HG03520 (cell line): Measurements from ENCODE around the gene CACNA1D.
"Not testable (repeated sequence)": the region's sequence is repeated elsewhere in the genome, so short reads cannot be mapped to it uniquely, and the experiment has no call there.

Experiments
- ATAC-seq: cut with Tn5 transposase; IDR thresholded peaks from one replicate; pipeline ENCODE4 v1.9.1; 2021; ENCODE audit warnings: mild to moderate bottlenecking, moderate library complexity; ENCODE audit not compliant: unreplicated experiment

The CACNA1D gene

GRCh38 chr3:53493963-53494791 is at the start of gene CACNA1D:
CACNA1D (plus strand) TSS chr3:53494611; CDS start chr3:53495167, 556 bp downstream.
- ATAC-seq, result no peak

DNA sequence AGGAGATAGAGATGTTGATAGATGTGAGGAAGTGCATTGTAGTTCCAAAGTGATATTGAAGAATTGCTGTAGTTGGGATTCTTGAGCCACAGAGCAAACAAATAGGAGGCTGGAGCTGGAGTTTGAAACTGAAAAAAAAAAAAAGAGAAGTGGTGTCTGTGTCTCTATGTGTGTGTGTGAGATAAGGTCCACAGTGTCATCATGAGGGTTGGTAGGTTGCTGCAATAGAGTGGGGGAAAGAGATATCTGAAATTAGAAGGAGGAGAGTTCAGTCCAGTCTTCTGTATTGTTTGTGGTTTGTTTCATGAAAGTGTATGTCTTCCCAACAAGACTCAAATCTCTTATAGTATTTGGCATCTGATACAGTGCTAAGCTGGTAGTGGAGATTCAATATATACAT is 37.3 kb upstream of the CACNA1D start:
- no peak for ATAC-seq

- ATAC-seq, result no peak
Observed at GRCh38 chr3:53460326-53460725, 34.1 kb upstream of the CACNA1D start.

DNA sequence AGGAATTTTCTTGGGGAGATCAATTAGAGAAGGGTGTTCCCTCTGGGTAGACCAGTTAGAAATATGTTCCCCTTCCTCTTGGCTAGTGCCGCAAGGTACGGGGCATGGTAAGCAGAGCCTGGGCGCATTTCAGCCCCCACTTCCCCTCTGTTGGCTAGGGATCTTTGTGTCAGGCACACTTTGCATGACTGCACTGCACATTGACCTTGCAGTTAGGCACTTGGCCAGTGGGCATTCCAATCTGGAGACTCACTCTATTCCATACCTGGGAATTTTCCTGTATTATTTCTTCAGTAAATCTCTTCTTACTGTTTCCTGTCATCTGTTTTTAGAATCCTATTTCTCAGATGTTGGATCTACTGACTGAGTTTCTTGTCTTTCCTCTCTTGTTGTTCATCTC is 30.0 kb upstream of the CACNA1D start:
- no peak for ATAC-seq

DNA sequence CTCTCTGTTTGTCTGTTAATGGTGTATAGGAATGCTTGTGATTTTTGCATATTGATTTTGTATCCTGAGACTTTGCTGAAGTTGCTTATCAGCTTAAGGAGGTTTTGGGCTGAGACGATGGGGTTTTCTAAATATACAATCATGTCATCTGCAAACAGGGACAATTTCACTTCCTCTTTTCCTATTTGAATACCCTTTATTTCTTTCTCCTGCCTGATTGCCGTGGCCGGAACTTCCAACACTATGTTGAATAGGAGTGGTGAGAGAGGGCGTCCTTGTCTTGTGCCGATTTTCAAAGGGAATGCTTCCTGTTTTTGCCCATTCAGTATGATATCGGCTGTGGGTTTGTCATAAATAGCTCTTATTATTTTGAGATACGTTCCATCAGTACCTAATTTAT is 24.7 kb upstream of the CACNA1D start:
- ATAC-seq, result not testable (repeated sequence)

- no peak for ATAC-seq
Observed at GRCh38 chr3:53473422-53473821, 21.0 kb upstream of the CACNA1D start.

- ATAC-seq, result not testable (repeated sequence)
Observed at GRCh38 chr3:53476372-53476771, 18.0 kb upstream of the CACNA1D start.

GRCh38 chr3:53477689-53478088 is 16.7 kb upstream of the CACNA1D start:
- ATAC-seq, result not testable (repeated sequence)

DNA sequence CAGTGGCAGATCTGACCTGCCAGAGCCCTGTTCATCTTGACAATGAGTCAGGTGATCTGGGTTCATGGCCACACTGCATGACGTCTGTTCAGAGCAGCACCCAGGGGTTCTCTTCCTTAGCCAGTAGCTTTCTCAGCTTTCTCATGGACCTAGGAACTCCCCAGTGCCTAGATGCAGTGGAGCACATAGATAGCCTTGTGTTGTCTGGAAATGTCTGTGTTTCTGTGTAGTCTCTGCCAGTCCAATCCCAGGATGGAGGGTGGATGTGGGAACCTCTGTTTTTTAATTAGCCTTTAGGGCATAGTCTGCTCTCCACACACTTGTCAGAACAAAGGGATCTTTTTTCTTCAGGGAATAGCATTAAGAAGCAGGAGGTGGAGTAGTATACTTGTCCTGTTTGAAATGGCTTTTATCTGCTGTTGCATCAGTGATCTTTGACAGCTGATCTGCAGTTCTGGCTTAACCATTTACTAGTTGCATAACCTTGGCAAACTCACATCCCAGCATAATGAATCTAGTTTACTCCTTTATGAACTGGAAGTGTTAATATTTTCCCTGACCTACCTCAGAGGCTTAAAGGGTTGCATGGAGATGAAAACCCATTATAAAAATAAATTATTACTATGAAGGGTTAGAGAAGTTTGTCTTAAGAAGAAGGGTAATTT is 16.1 kb upstream of the CACNA1D start:
- no peak for ATAC-seq

- no peak for ATAC-seq
Observed at GRCh38 chr3:53478921-53479664, 15.3 kb upstream of the CACNA1D start.

GRCh38 chr3:53482227-53482626 is 12.2 kb upstream of the CACNA1D start:
- no peak for ATAC-seq

DNA sequence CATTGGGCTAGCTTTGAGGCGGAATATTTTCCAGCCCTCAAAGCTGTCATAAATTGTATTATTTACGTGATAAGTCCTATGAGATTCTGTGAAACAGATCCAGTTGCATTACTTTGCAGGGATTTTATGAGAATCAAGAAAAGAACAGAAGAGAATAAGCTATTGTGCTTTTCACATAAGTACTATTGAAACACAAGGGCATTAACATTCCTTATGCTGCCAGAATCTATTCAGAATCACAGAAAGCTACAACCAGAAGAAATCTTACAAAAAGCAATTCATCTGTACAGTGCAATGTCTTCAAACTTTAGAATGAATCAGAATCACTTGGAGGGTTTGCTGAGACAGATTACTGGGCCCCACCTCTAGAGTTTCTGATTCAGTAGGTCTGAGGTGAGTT is 10.6 kb upstream of the CACNA1D start:
- no peak for ATAC-seq

DNA sequence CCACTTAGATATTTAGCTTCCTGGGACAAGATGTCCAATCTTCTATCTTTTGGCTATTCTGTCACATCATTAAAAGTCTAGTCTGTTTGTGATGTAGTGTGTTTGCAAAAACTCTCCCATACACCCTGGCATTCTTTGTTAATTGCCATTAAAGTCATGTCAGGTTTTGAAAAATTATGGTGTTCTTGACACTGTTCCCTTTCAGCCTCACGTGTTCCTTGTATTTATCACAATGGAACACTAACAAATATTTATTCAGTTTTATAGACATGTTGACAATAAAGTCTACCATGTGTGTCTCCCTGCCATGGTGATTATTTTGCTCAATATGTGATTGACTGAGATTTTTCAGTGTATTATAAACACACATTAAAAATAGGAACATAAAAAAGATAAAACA is 9.4 kb upstream of the CACNA1D start:
- no peak for ATAC-seq

DNA sequence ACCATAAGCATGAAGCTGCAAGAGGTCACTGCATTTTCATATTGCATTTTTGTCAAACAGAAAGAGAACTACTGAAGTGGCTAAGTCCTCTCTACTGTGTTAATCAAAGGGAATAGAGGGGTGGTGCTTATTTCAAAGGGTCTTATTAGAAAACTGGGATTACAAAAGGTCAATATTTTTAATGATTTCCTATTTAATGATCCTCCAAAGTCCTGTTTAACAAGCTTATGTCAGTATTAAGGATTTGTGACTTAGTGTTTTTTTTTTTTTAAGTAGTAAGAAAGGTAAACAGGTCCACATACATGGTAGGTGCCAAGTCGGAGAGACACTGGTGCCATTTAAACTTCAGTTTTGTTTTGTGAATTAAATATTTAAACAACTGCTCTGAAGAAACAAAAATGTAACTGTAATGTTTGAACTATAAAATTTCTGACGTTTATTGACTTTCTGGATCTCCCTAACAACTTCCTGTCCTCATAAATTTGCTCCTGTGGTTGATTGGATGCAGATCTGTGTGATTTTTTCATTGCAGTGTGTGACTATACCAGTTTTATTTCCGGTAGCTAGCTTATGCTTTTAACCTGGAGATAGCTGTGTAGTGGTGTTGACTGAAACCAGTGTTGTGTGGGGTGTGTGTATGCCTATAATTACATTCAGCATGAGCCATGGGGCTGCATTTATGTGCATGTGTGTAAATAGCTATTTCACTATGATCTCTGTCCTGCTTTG is 8.6 kb upstream of the CACNA1D start:
- ATAC-seq, result no peak

DNA sequence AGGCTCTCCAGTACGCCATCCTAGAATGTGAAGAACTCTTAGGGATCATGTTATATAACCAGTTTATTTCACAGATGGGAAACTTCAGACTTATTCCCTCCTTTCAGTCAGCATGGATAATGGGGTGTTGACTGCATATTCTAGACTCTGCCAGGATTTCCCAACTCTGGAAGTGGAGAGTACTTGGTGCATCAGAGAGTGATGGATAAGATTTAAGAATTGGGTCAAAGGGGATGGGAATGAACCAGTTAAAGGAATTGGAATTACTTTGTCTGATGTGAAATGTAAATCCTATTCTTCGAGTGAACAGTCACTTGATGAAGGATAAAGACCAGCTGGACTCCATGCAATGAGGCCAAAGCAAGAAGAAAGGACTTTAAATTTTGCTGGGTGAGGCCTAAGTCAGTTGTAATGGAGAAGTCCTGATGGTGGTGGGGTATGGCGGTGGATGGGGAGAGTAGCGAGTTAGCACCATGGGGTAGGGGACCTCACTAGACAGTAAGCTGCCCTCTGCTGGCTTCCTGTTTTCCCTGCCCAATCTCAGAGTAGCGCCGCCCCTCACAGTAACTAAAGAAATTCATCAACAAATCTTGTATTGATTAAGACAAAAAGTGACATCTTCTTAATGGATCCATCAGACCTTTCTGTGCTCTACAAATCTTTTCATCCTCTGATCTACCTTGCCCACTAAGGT is 7.3 kb upstream of the CACNA1D start:
- ATAC-seq, result no peak

DNA sequence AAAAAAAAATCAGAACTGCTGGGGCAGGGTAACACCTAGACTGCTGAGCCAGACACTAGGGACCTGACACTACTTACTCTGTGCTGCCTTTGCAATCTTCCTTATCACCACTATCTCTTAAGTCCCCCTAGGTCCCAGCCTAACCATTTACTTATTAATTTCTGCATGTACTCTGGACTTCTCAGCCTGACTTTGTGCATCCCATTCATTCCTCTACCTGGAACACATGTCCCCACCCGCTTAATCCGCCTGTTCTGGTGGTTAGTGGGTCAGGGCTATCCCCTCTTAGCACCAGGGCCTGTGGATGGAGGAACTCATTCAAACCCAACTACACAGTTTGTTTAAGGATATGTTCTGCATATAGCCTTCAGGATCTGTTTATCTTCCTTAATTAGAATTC is 5.0 kb upstream of the CACNA1D start:
- ATAC-seq, result no peak

- ATAC-seq, result no peak
Observed at GRCh38 chr3:53489787-53490458, 4.5 kb upstream of the CACNA1D start.

DNA sequence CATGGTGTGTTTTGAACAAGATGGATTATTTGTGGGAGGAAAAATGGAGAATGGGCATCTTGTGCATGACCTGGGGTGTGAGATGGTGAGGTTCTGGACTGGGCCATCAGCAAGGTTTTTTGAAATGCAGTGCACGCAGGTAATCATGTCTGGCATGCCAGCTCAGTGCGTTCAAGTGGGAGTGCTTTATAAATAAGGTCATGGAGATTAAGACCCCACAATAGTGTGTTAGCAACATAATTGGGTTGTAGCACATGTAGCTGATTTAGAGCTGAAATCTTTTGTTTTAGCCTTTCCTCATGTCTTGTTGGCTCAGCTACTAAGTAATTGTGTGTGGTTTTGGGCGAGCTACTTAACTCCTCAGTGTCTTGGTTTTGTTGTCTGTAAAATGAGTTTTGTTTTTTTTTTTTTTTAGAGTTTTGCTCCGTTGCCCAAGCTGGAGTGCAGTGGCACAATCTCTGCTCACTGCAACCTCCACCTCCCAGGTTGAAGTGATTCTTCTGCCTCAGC is 3.9 kb upstream of the CACNA1D start:
- no peak for ATAC-seq

DNA sequence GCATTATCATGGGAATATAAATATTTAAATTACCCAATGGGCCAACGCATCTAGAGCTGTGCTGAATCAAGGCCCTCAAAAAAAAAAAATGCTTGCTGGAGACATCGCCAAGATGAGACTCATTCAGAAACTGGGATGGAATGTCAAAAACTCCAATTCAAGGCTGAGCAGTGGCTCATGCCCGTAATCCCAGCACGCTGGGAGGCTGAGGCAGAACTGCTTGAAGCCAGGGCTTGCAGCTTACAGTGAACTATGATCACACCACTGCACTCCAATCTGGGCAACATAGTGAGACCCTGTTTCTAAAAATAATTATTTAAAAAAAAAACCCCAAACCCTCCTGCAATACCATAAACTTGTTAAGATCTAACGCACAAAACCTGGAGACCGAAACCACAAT is 3.1 kb upstream of the CACNA1D start:
- ATAC-seq, result no peak

DNA sequence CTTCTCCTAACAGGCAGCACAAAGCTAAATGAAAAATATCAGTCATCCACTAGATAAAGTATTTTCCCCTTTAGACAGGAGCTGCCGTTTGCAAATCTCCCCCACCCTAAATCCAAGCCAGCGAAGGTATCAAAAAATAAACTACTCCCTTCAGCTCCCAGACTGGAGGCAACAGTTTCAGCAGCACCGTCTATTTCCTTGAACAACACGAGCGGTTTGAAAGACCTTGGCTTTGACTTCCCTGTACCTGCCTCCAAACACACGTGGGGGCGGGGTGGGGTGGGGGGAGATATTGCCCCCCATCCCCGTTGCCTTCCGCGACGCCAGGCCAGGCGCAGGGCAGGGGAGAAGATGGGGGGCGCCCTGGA is 832 bp upstream of the CACNA1D start:
- ATAC-seq, result no peak
